ENCODE results near the gene KCNG2.

DNA sequence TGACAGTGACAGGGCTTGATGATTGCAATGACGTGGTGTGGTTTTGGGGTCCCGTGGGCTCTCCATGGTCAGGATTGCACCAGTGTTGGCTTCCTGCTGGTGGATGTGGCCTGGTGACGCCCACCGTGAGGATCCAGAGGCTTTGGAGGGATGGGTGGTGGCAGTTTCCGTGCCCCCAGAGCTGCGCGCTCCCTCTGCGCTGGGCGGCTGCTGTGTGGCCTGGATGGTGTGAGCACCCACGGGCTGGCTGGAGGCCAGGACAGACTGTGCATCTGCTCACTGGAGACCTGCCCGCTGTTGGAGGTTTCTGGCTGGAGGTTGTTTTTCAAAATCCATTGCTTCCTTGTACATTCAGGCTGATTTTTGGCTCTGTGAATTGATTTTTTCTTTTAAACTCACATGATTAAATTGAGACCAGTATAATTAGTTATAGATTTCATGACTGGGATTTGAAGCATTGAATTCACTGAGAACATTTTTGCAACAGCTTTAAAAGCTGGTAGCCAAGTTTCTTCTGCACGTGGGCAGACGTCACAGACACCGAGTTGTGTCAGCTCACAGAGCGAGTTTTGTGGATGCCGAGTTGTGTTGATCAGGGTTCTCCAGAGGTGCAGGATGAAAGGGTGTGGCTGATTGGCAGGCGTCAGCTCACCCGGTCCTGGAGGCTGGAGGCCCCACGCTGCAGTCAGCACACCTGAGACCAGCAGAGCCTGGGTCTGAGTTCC is 72.7 kb downstream of the KCNG2 start:
- TF ChIP-seq ZBTB17 (tag by site-specific recombination; IDR thresholded peaks at IDR 0.05) (no peak), CTCF (tag by site-specific recombination; IDR thresholded peaks at IDR 0.05) (no peak), ZNF202 (tag by site-specific recombination; IDR thresholded peaks at IDR 0.05; ENCODE audit: borderline replicate concordance) (no peak), SP7 (tag by site-specific recombination; IDR thresholded peaks at IDR 0.05) (no peak), ZNF133 (tag by site-specific recombination; IDR thresholded peaks at IDR 0.05) (no peak), ZNF184 (tag by site-specific recombination; IDR thresholded peaks at IDR 0.05) (no peak), YY1 (tag by site-specific recombination; IDR thresholded peaks at IDR 0.05) (no peak), ZNF239 (tag by site-specific recombination; IDR thresholded peaks at IDR 0.05) (no peak)
- TF ChIP-seq, protein P1, sequence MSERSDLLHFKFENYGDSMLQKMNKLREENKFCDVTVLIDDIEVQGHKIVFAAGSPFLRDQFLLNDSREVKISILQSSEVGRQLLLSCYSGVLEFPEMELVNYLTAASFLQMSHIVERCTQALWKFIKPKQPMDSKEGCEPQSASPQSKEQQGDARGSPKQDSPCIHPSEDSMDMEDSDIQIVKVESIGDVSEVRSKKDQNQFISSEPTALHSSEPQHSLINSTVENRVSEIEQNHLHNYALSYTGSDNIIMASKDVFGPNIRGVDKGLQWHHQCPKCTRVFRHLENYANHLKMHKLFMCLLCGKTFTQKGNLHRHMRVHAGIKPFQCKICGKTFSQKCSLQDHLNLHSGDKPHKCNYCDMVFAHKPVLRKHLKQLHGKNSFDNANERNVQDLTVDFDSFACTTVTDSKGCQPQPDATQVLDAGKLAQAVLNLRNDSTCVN (tag by site-specific recombination; optimal IDR thresholded peaks at IDR 0.05), result no peak
- TF ChIP-seq, protein P2, sequence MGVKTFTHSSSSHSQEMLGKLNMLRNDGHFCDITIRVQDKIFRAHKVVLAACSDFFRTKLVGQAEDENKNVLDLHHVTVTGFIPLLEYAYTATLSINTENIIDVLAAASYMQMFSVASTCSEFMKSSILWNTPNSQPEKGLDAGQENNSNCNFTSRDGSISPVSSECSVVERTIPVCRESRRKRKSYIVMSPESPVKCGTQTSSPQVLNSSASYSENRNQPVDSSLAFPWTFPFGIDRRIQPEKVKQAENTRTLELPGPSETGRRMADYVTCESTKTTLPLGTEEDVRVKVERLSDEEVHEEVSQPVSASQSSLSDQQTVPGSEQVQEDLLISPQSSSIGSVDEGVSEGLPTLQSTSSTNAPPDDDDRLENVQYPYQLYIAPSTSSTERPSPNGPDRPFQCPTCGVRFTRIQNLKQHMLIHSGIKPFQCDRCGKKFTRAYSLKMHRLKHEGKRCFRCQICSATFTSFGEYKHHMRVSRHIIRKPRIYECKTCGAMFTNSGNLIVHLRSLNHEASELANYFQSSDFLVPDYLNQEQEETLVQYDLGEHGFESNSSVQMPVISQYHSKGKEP (tag by site-specific recombination; IDR thresholded peaks at IDR 0.05), result no peak
